HepG2 (cell line): ENCODE measurements around the gene CLDN3. TPM values are rescaled to one million over a fixed set of nuclear protein-coding genes. Genes with fewer than 3 reads are reported as not detected.

Source experiments
- ATAC-seq: fragments of 200-7000 bp; cut with Tn5 transposase; 3 replicates; pipeline ENCODE4 v1.9.1; 2020; ENCODE audit warnings: mild to moderate bottlenecking, moderate library complexity
- BruUV-seq: library from RNA; stranded (reverse); fragments of 400-500 nt; replicated peaks from 2 replicates; lab custom pipeline; 2021; lab: Mats Ljungman, UMichigan
- CTCF ChIA-PET: fragments of 300-600 bp; formaldehyde crosslinking; extraction: SDS; loops from one replicate; lab custom pipeline; 2021; ENCODE audit warnings: low total read pairs, inconsistent platforms, low intra/inter-chr PET ratio; lab: Yijun Ruan, JAX
- POLR2A ChIA-PET: fragments of 350-600 bp; sonication (Branson Sonifier 250); formaldehyde crosslinking; loops from one replicate; lab custom pipeline; 2020; ENCODE audit warnings: antibody characterized with exemption, inconsistent platforms; lab: Yijun Ruan, JAX
- DNase-seq: peaks from one replicate; pipeline ENCODE4 v3.0.0-alpha.2; 2015; ENCODE audit warnings: low spot score
- FAIRE-seq: peaks from 3 replicates; lab custom pipeline; 2011; peaks lifted over from hg19 to GRCh38; lab: Jason Lieb, UNC
- H2AFZ ChIP-seq: one replicate; pipeline ENCODE4 v1.6.1; 2011; ENCODE audit warnings: low read length, inconsistent platforms
- H3K27ac ChIP-seq: fragments of 300-600 bp; 3 replicates; pipeline ENCODE4 v1.8.0; 2011; ENCODE audit warnings: mixed run types, mild to moderate bottlenecking, mixed read lengths, low read length, inconsistent platforms; ENCODE audit not compliant: insufficient read depth; ENCODE audit errors: extremely low read length
- H3K27me3 ChIP-seq, 2 experiments: fragments of 200-600 bp in 1 of 2; 2 replicates in 1 of 2; 3 replicates in 1 of 2; pipeline versions ENCODE4 v1.6.0 to v1.8.0; 2011; ENCODE audit warnings: low read length in 2 of 2, mild to moderate bottlenecking in 2 of 2, moderate library complexity in 2 of 2, inconsistent platforms in 1 of 2; ENCODE audit not compliant: insufficient read depth in 2 of 2, control insufficient read depth in 1 of 2
- H3K36me3 ChIP-seq, 2 experiments: fragments of 200-600 bp in 1 of 2; replicated peaks in 1 of 2; 2 replicates in 1 of 2; 3 replicates in 1 of 2; pipeline versions ENCODE4 v1.5.1 to v1.8.0; 2011; ENCODE audit warnings: low read length in 2 of 2, inconsistent platforms in 1 of 2; ENCODE audit not compliant: insufficient read depth in 2 of 2, control insufficient read depth in 1 of 2
- H3K4me1 ChIP-seq: 2 replicates; pipeline ENCODE4 v1.5.1; 2012; ENCODE audit warnings: low read length, inconsistent platforms; ENCODE audit not compliant: insufficient read depth
- H3K4me2 ChIP-seq: 2 replicates; pipeline ENCODE4 v1.6.0; 2011; ENCODE audit warnings: low read depth, low read length, inconsistent platforms
- H3K4me3 ChIP-seq, 3 experiments: fragments of 200-600 bp in 1 of 3; sonication (generic), shearing (Covaris generic) in 1 of 3; replicated peaks in 1 of 3; 2 replicates each; pipeline ENCODE4 v1.5.1; 2011 to 2016; ENCODE audit warnings: low read length in 3 of 3, inconsistent platforms in 2 of 3, low read depth in 2 of 3, mild to moderate bottlenecking in 2 of 3, control low read depth in 1 of 3, mixed read lengths in 1 of 3; ENCODE audit not compliant: insufficient read depth in 1 of 3
- H3K79me2 ChIP-seq: one replicate; pipeline ENCODE4 v1.6.1; 2011; ENCODE audit warnings: low read length, inconsistent platforms; ENCODE audit not compliant: insufficient read depth
- H3K9ac ChIP-seq: 2 replicates; pipeline ENCODE4 v1.6.0; 2011; ENCODE audit warnings: mild to moderate bottlenecking, low read depth, low read length, inconsistent platforms; ENCODE audit not compliant: insufficient read depth
- H3K9me3 ChIP-seq: 2 replicates; pipeline ENCODE4 v1.5.1; 2012; ENCODE audit warnings: mild to moderate bottlenecking, low read length
- H4K20me1 ChIP-seq: 2 replicates; pipeline ENCODE4 v1.6.0; 2011; ENCODE audit warnings: inconsistent platforms, mild to moderate bottlenecking, low read length, moderate library complexity; ENCODE audit not compliant: insufficient read depth
- ARID3A ChIP-seq: IDR thresholded peaks from 2 replicates; pipeline ENCODE4 v1.6.1; 2012; ENCODE audit warnings: low read depth, low read length, improper control_type of control experiment
- BORCS8-MEF2B ChIP-seq: sonication (generic); formaldehyde crosslinking; IDR thresholded peaks from 2 replicates; pipeline ENCODE4 v1.8.0; 2022; ENCODE audit warnings: mild to moderate bottlenecking, missing genetic modification reagents
- ETV5 ChIP-seq: IDR thresholded peaks from 2 replicates; pipeline ENCODE4 v1.6.1; 2018; ENCODE audit warnings: missing biosample characterization, missing genetic modification reagents, inconsistent platforms, borderline replicate concordance
- GLI4 ChIP-seq: sonication (generic); formaldehyde crosslinking; IDR thresholded peaks from 2 replicates; pipeline ENCODE4 v1.5.1; 2020; ENCODE audit warnings: missing genetic modification reagents, mild to moderate bottlenecking, moderate library complexity, borderline replicate concordance
- HCFC1 ChIP-seq: fragments of 150-350 bp; IDR thresholded peaks from 2 replicates; pipeline ENCODE4 v1.6.1; 2014; ENCODE audit warnings: low read depth, low read length
- SETDB1 ChIP-seq: sonication (generic); formaldehyde crosslinking; IDR thresholded peaks from 2 replicates; pipeline ENCODE4 v1.5.1; 2020; ENCODE audit warnings: missing genetic modification reagents, mild to moderate bottlenecking, borderline replicate concordance
- SMARCE1 ChIP-seq: fragments of 450-650 bp; IDR thresholded peaks from 2 replicates; pipeline ENCODE4 v1.6.1; 2017; ENCODE audit warnings: borderline replicate concordance
- TCF12 ChIP-seq, 2 experiments: fragments of 450-650 bp in 1 of 2; sonication (generic) in 1 of 2; formaldehyde crosslinking in 1 of 2; IDR thresholded peaks; 2 replicates each; pipeline versions ENCODE4 v1.6.1 to v1.8.0; 2017 to 2022; ENCODE audit warnings: antibody characterized with exemption in 1 of 2, mild to moderate bottlenecking in 1 of 2, missing genetic modification reagents in 1 of 2, moderate library complexity in 1 of 2
- ZBTB7A ChIP-seq: sonication (generic); formaldehyde crosslinking; IDR thresholded peaks from 2 replicates; pipeline ENCODE4 v1.8.0; 2022; ENCODE audit warnings: mild to moderate bottlenecking, missing genetic modification reagents
- ZFY ChIP-seq: sonication (generic); formaldehyde crosslinking; IDR thresholded peaks from 2 replicates; pipeline ENCODE4 v1.4.0; 2020; ENCODE audit warnings: missing genetic modification reagents
- ZNF207 ChIP-seq: fragments of 450-650 bp; IDR thresholded peaks from 2 replicates; pipeline ENCODE4 v1.6.1; 2016; ENCODE audit warnings: antibody characterized with exemption, borderline replicate concordance
- WGBS: methylation state at CpG from one replicate; pipeline ENCODE4 v1.1.6; 2017; ENCODE audit warnings: low lambda C conversion rate; 5-methylcytosine and 5-hydroxymethylcytosine counted together
- in situ Hi-C: cut with HindIII; loops from 2 replicates; pipeline ENCODE4 v1.10.0; 2017; ENCODE audit warnings: low pct_unique_long_range_greater_than_20kb; ENCODE audit not compliant: extremely low pct_ligation_motif_present
- intact Hi-C: fragments of 100-400 bp; cut with micrococcal nuclease; formaldehyde crosslinking; loops from one replicate; pipeline ENCODE4 v1.10.0; 2022; ENCODE audit not compliant: unreplicated experiment
- polyA plus RNA-seq, 8 experiments: library from polyadenylated mRNA; depleted of rRNA in 3 of 8; stranded (reverse) in 7 of 8; unstranded in 1 of 8; fragments of >200 nt; fragmentation: Illumina TruSeq in 4 of 8; extraction: Trizol in 4 of 8; gene quantifications; 2 replicates each; pipeline versions ENCODE4 v1.2.1 to v1.2.3, GENCODE V29; 2011 to 2016; ENCODE audit warnings: low read depth in 4 of 8, missing spikeins in 1 of 8, mixed read lengths in 1 of 8; ENCODE audit not compliant: insufficient read depth in 1 of 8
- total RNA-seq, 5 experiments: library from RNA; depleted of rRNA; stranded (reverse); fragments of >200 nt; fragmentation: Illumina TruSeq; extraction: Trizol; gene quantifications; 2 replicates each; pipeline ENCODE4 v1.2.3, GENCODE V29; 2016; ENCODE audit warnings: low read depth in 1 of 5
- TF ChIP-seq, protein P1 (sequence below): conservative IDR thresholded peaks from 2 replicates; pipeline ENCODE4 v1.6.1; 2018; ENCODE audit warnings: missing genetic modification reagents

CLDN3 gene
- total and polyA plus RNA-seq, 2 of the 13 experiments (the other 11 are each of a cell fraction or from before 2014, with no cell fraction given): 0.31 to 0.51 TPM

DNA sequence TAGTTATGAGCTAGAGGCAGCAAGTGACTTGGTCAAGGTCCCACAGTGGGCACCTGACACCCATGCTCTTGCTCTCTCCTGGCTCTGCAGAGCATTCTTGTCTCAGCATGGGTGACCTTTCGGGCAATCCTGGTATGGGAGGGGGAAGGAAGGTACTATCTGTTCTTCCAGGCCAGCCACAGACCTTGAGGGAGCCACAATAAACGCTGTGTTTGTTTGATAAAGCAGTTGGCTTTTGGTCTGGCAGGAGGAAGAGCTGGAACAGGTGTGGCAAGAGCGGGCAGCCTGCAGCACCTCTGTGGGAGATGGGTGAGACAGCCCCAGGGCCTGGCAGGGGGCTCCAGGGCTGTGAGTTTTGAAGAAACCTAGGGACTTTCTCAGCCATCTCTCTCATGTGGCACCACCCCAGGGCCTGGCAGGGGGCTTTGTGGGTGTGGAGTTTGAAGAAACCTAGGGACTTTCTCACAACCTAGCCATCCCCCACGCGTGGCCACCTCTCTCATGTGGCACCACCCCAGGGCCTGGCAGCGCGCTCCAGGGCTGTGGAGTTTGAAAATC lies 11.4 kb downstream of the CLDN3 start:
- ATAC-seq (peak; percentile 26; the same call in 2 of the 3 replicates), DNase-seq (no peak), FAIRE-seq (no peak)
- no peak overlapping the region for H2AFZ ChIP-seq
- H3K4me1 ChIP-seq: peaks cover 10% of the 10 kb centered on the region
- intact Hi-C loops: no loop called here
- no peak for TF ChIP-seq BORCS8-MEF2B (CRISPR knock-in tag)
- TF ChIP-seq, protein P1, sequence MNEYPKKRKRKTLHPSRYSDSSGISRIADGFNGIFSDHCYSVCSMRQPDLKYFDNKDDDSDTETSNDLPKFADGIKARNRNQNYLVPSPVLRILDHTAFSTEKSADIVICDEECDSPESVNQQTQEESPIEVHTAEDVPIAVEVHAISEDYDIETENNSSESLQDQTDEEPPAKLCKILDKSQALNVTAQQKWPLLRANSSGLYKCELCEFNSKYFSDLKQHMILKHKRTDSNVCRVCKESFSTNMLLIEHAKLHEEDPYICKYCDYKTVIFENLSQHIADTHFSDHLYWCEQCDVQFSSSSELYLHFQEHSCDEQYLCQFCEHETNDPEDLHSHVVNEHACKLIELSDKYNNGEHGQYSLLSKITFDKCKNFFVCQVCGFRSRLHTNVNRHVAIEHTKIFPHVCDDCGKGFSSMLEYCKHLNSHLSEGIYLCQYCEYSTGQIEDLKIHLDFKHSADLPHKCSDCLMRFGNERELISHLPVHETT (CRISPR knock-in tag): no peak
- TF ChIP-seq ZNF207: no peak
- TF ChIP-seq TCF12 (IDR thresholded peaks at IDR 0.05): no peak
- no peak for TF ChIP-seq TCF12 (CRISPR knock-in tag; IDR thresholded peaks at IDR 0.05)
- no peak for TF ChIP-seq ARID3A
- TF ChIP-seq GLI4 (CRISPR knock-in tag): no peak
- TF ChIP-seq ZFY (CRISPR knock-in tag): no peak
- TF ChIP-seq SMARCE1: no peak
- TF ChIP-seq ZBTB7A: no peak
- TF ChIP-seq ETV5 (CRISPR knock-in tag): no peak
- no peak for TF ChIP-seq SETDB1 (CRISPR knock-in tag)
- TF ChIP-seq HCFC1: no peak
- POLR2A ChIA-PET: no interaction called here
- H3K9ac ChIP-seq: no peak overlapping the region
- H4K20me1 ChIP-seq: no peaks in the 10 kb centered on the region
- WGBS: 31% methylated on average over 3 of the region's 7 CpGs
- H3K79me2 ChIP-seq: no peaks in the 10 kb centered on the region
- BruUV-seq: no TSS peak
- CTCF ChIA-PET: no interaction called here
- no peak overlapping the region for H3K4me2 ChIP-seq
- no peak overlapping the region for H3K4me3 ChIP-seq
- no peaks in the 10 kb centered on the region for H3K27me3 ChIP-seq
- no peaks in the 10 kb centered on the region for H3K36me3 ChIP-seq
- in situ Hi-C loops: no loop called here
- H3K9me3 ChIP-seq: no peaks in the 10 kb centered on the region
- no peak overlapping the region for H3K27ac ChIP-seq
